NCI-H2107 treated with DMSO at 0.1 percent for 48 hours (cell line): ENCODE measurements around the gene SDR39U1.

ENCODE experiments used
- DNase-seq: peaks from one replicate; lab custom pipeline; 2025; ENCODE audit not compliant: unreplicated experiment; lab: John Stamatoyannopoulos, UW

Gene SDR39U1

DNA sequence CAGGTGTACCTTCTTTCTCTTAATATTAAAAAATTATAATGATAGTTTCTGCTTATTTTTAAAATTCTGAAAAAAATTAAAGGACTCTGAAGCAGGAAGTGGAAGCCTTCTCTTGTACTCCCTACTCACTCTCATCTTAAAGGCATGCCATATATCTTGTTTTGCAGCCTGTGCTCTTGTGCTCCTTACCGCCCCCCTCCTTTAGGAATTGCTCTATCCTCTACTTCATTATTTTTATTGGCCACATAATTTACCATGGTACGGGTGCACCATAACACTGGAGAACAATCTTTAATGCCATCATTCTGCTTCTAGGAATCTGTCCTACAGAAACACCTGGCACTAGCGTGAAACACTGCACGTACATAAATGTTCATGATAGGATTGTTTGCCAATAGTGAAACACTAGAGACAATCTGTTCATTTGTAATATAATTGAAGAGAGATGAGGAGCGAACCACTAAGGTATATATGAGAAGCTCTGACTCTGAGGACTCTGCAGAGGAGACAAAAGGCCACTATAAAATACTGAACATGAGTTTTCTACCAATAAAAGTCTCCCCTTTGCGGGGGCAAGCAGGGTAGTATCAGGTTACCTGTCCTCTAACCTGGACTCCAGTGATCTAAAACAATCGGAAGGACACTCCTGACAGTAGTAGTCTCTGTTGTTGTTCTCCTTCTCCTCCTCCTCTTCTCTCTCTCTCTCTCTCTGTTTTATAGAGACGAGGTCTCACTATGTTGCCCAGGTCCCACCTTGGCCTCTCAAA is 50.1 kb downstream of the SDR39U1 start:
- peak; percentile 58 for DNase-seq

DNA sequence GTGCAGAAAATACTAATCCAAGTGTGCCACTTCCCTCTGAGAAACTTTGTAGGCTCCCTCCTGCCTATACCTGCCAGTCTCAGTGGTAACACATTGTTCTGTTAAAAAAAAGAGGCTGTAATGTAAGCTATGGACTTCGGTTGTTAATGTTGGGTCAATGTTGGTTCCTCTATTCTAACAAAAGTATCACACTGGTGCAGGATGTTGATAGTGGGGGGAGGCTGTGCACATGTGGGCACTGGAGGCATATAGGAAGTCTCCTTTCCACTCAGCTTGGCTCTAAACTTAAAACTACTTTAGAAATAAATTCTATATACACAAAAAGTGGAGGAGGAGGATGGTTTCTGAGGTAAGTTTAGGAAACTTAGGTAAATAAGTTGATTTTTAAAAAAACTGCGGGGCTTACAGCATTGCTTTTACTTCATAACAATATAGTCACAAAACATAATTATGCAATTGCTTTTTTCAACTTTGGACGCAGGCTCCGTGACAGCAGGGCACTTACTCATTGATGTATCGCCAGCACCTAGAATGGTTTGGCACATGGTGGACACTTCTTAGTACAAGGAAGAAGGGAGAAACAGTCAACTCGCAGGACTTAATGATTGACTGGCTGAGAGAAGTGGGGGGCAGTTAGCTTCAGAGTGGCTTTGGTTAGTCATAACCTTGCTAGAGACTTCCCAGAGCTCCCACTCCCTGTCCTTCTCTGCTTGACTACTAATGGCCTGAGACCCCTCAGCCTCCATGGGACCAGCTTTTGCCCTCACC is 51.7 kb downstream of the SDR39U1 start:
- DNase-seq: no peak
